ENCODE measurements around the gene DLX6. TPM values are rescaled to one million over a fixed set of nuclear protein-coding genes. Genes with fewer than 3 reads are reported as not detected.

The DLX6 gene
- polyA plus RNA-seq (2013, experiment 1 of 2) = 0.10 TPM
- polyA plus RNA-seq (2013, experiment 2 of 2) = not detected

- under 1% methylated on average over 42 of the region's 44 CpGs for WGBS
- H3K27me3 ChIP-seq (ENCODE audit: insufficient read depth, low read length) = peaks cover 96% of the 10 kb centered on the region
- H3K9ac ChIP-seq (ENCODE audit: low read depth, low read length) = no peak within 1 kb of the TSS
- H3K4me1 ChIP-seq (ENCODE audit: insufficient read depth, low read length) = peaks cover 29% of the 10 kb centered on the region
- no peaks in the 10 kb centered on the region for H3K9me3 ChIP-seq (ENCODE audit: insufficient read depth, low read depth, low read length)
- H3K36me3 ChIP-seq (ENCODE audit: insufficient read depth, low read length) = no peaks in the 10 kb centered on the region
- H3K4me3 ChIP-seq (ENCODE audit: low read length) = peak within 1 kb of the TSS; percentile 52
- no peak within 1 kb of the TSS for H3K27ac ChIP-seq (ENCODE audit: low read depth, low read length)
Measured at GRCh38 chr7:97005183-97006054, at the start of gene DLX6. TSS of gene DLX6 (plus strand) at chr7:97005553. CDS start at chr7:97005978, 425 bp downstream.

GRCh38 chr7:96959135-96959534, 46.2 kb upstream of the DLX6 start:
- Histone ChIP-seq H3K27me3 (ENCODE audit: insufficient read depth, low read length) (0 out of 2 replicates have a peak, but pooled peaks cover 5% of the 10 kb centered on the region), H3K4me1 (ENCODE audit: insufficient read depth, low read length) (no peaks in the 10 kb centered on the region), H3K27ac (ENCODE audit: low read depth, low read length) (no peak overlapping the region), H3K9ac (ENCODE audit: low read depth, low read length) (no peak overlapping the region), H3K36me3 (ENCODE audit: insufficient read depth, low read length) (no peaks in the 10 kb centered on the region), H3K4me3 (ENCODE audit: low read length) (no peak overlapping the region), H3K9me3 (ENCODE audit: insufficient read depth, low read depth, low read length) (no peaks in the 10 kb centered on the region)

GRCh38 chr7:96962221-96962885, 43.0 kb upstream of the DLX6 start:
- 85% methylated on average over 9 of the region's 9 CpGs for WGBS
- Histone ChIP-seq H3K4me1 (ENCODE audit: insufficient read depth, low read length) (no peaks in the 10 kb centered on the region), H3K27me3 (ENCODE audit: insufficient read depth, low read length) (0 out of 2 replicates have a peak, but pooled peaks cover 11% of the 10 kb centered on the region), H3K4me3 (ENCODE audit: low read length) (no peak overlapping the region), H3K27ac (ENCODE audit: low read depth, low read length) (no peak overlapping the region), H3K36me3 (ENCODE audit: insufficient read depth, low read length) (no peaks in the 10 kb centered on the region), H3K9ac (ENCODE audit: low read depth, low read length) (no peak overlapping the region), H3K9me3 (ENCODE audit: insufficient read depth, low read depth, low read length) (no peaks in the 10 kb centered on the region)

GRCh38 chr7:96968981-96969380, 36.4 kb upstream of the DLX6 start:
- Histone ChIP-seq H3K27me3 (ENCODE audit: insufficient read depth, low read length) (0 out of 2 replicates have a peak, but pooled peaks cover 6% of the 10 kb centered on the region), H3K4me3 (ENCODE audit: low read length) (no peak overlapping the region), H3K9ac (ENCODE audit: low read depth, low read length) (no peak overlapping the region), H3K36me3 (ENCODE audit: insufficient read depth, low read length) (no peaks in the 10 kb centered on the region), H3K27ac (ENCODE audit: low read depth, low read length) (no peak overlapping the region), H3K9me3 (ENCODE audit: insufficient read depth, low read depth, low read length) (no peaks in the 10 kb centered on the region), H3K4me1 (ENCODE audit: insufficient read depth, low read length) (no peaks in the 10 kb centered on the region)
- 88% methylated on average over 2 of the region's 2 CpGs for WGBS

- H3K4me3 ChIP-seq (ENCODE audit: low read length) = no peak overlapping the region
- no peaks in the 10 kb centered on the region for H3K27me3 ChIP-seq (ENCODE audit: insufficient read depth, low read length)
- no peaks in the 10 kb centered on the region for H3K9me3 ChIP-seq (ENCODE audit: insufficient read depth, low read depth, low read length)
- H3K27ac ChIP-seq (ENCODE audit: low read depth, low read length) = no peak overlapping the region
- no peak overlapping the region for H3K9ac ChIP-seq (ENCODE audit: low read depth, low read length)
- no peaks in the 10 kb centered on the region for H3K36me3 ChIP-seq (ENCODE audit: insufficient read depth, low read length)
- no peaks in the 10 kb centered on the region for H3K4me1 ChIP-seq (ENCODE audit: insufficient read depth, low read length)
Measured at GRCh38 chr7:96970739-96971138, 34.6 kb upstream of the DLX6 start.

- no peaks in the 10 kb centered on the region for H3K36me3 ChIP-seq (ENCODE audit: insufficient read depth, low read length)
- H3K9me3 ChIP-seq (ENCODE audit: insufficient read depth, low read depth, low read length) = no peaks in the 10 kb centered on the region
- H3K27ac ChIP-seq (ENCODE audit: low read depth, low read length) = no peak overlapping the region
- no peak overlapping the region for H3K9ac ChIP-seq (ENCODE audit: low read depth, low read length)
- 95% methylated on average over 2 of the region's 2 CpGs for WGBS
- no peaks in the 10 kb centered on the region for H3K4me1 ChIP-seq (ENCODE audit: insufficient read depth, low read length)
- H3K27me3 ChIP-seq (ENCODE audit: insufficient read depth, low read length) = no peaks in the 10 kb centered on the region
- no peak overlapping the region for H3K4me3 ChIP-seq (ENCODE audit: low read length)
Measured at GRCh38 chr7:96973986-96974385, 31.4 kb upstream of the DLX6 start.

GRCh38 chr7:96976106-96976505, 29.2 kb upstream of the DLX6 start:
- Histone ChIP-seq H3K9me3 (ENCODE audit: insufficient read depth, low read depth, low read length) (no peaks in the 10 kb centered on the region), H3K27ac (ENCODE audit: low read depth, low read length) (no peak overlapping the region)
- 91% methylated on average over 2 of the region's 2 CpGs for WGBS

GRCh38 chr7:96977445-96977844, 27.9 kb upstream of the DLX6 start:
- no peak overlapping the region for H3K4me3 ChIP-seq (ENCODE audit: low read length)
- no peak overlapping the region for H3K9ac ChIP-seq (ENCODE audit: low read depth, low read length)
- H3K27ac ChIP-seq (ENCODE audit: low read depth, low read length) = no peak overlapping the region
- H3K27me3 ChIP-seq (ENCODE audit: insufficient read depth, low read length) = no peaks in the 10 kb centered on the region
- H3K9me3 ChIP-seq (ENCODE audit: insufficient read depth, low read depth, low read length) = no peaks in the 10 kb centered on the region
- no peaks in the 10 kb centered on the region for H3K4me1 ChIP-seq (ENCODE audit: insufficient read depth, low read length)
- no peaks in the 10 kb centered on the region for H3K36me3 ChIP-seq (ENCODE audit: insufficient read depth, low read length)

More at GRCh38 chr7:96976106-96976505, 29.2 kb upstream of the DLX6 start:
- no peak overlapping the region for H3K4me3 ChIP-seq (ENCODE audit: low read length)
- H3K4me1 ChIP-seq (ENCODE audit: insufficient read depth, low read length) = no peaks in the 10 kb centered on the region
- no peak overlapping the region for H3K9ac ChIP-seq (ENCODE audit: low read depth, low read length)
- H3K36me3 ChIP-seq (ENCODE audit: insufficient read depth, low read length) = no peaks in the 10 kb centered on the region
- H3K27me3 ChIP-seq (ENCODE audit: insufficient read depth, low read length) = no peaks in the 10 kb centered on the region

- no peaks in the 10 kb centered on the region for H3K9me3 ChIP-seq (ENCODE audit: insufficient read depth, low read depth, low read length)
Measured at GRCh38 chr7:96979551-96980276, 25.6 kb upstream of the DLX6 start.

GRCh38 chr7:96982586-96982985, 22.8 kb upstream of the DLX6 start:
- Histone ChIP-seq H3K36me3 (ENCODE audit: insufficient read depth, low read length) (no peaks in the 10 kb centered on the region), H3K9me3 (ENCODE audit: insufficient read depth, low read depth, low read length) (no peaks in the 10 kb centered on the region), H3K27me3 (ENCODE audit: insufficient read depth, low read length) (peaks cover 26% of the 10 kb centered on the region), H3K27ac (ENCODE audit: low read depth, low read length) (no peak overlapping the region), H3K9ac (ENCODE audit: low read depth, low read length) (no peak overlapping the region), H3K4me1 (ENCODE audit: insufficient read depth, low read length) (peaks cover 12% of the 10 kb centered on the region), H3K4me3 (ENCODE audit: low read length) (no peak overlapping the region)
- WGBS = 98% methylated on average over 1 of the region's 1 CpG

More at GRCh38 chr7:96979551-96980276, 25.6 kb upstream of the DLX6 start:
- Histone ChIP-seq H3K4me3 (ENCODE audit: low read length) (no peak overlapping the region), H3K4me1 (ENCODE audit: insufficient read depth, low read length) (no peaks in the 10 kb centered on the region), H3K27ac (ENCODE audit: low read depth, low read length) (no peak overlapping the region), H3K27me3 (ENCODE audit: insufficient read depth, low read length) (peaks cover 2% of the 10 kb centered on the region; the same call in 1 of the 2 replicates), H3K9ac (ENCODE audit: low read depth, low read length) (no peak overlapping the region), H3K36me3 (ENCODE audit: insufficient read depth, low read length) (no peaks in the 10 kb centered on the region)
- WGBS = 97% methylated on average over 2 of the region's 2 CpGs

GRCh38 chr7:96985992-96986391, 19.4 kb upstream of the DLX6 start:
- Histone ChIP-seq H3K9me3 (ENCODE audit: insufficient read depth, low read depth, low read length) (no peaks in the 10 kb centered on the region), H3K27ac (ENCODE audit: low read depth, low read length) (no peak overlapping the region), H3K27me3 (ENCODE audit: insufficient read depth, low read length) (peaks cover 60% of the 10 kb centered on the region), H3K36me3 (ENCODE audit: insufficient read depth, low read length) (no peaks in the 10 kb centered on the region), H3K9ac (ENCODE audit: low read depth, low read length) (no peak overlapping the region), H3K4me3 (ENCODE audit: low read length) (no peak overlapping the region), H3K4me1 (ENCODE audit: insufficient read depth, low read length) (peaks cover 39% of the 10 kb centered on the region)
- no CpG with 5 or more reads among the region's 1 CpG for WGBS

All from HUES64 (cell line).